NCI-H510A treated with DMSO at 0.1 percent for 48 hours (cell line): Measurements from ENCODE around the gene PARP1.
"Not testable (repeated sequence)": the region's sequence is repeated elsewhere in the genome, so short reads cannot be mapped to it uniquely, and the experiment has no call there.

Experiments
- DNase-seq: peaks from one replicate; lab custom pipeline; 2025; lab: John Stamatoyannopoulos, UW

The PARP1 gene

DNA sequence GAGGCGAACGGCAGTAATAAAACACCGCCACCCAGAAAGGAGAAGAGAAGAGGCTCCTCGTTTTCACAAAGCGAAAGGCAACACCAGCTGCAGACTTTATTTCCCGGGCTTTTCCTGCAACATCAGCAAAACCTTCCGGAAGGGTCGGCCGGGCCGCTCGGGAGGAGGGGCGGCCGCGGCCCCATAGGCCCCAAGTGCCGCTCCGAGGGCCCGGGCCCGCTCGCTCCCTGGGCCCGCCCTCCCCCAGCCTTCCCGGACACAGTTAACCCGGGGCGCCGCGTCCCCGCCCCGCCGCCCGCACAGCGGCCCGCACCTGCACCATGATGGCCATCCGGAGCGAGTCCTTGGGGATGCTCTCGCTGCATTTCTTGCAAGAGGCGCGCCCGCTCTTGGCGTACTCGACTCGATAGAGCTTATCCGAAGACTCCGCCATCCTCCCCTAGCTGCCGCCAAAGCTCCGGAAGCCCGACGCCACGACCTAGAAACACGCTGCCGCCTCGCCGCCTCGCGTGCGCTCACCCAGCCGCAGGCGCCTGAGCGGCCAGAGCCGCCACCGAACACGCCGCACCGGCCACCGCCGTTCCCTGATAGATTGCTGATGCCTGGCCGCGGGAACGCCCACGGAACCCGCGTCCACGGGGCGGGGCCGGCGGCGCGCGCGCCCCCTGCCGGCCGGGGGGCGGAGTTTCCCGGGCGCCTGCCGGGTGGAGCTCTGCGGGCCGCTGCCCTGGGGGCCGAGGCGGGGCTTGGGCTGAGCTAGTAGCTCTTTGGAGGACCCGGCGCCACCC, at the start of gene PARP1:
PARP1 (minus strand) TSS at position 597 of the 788 bp plus-strand sequence; CDS start at position 433, 164 bp downstream.
- DNase-seq, result peak; percentile 81

DNA sequence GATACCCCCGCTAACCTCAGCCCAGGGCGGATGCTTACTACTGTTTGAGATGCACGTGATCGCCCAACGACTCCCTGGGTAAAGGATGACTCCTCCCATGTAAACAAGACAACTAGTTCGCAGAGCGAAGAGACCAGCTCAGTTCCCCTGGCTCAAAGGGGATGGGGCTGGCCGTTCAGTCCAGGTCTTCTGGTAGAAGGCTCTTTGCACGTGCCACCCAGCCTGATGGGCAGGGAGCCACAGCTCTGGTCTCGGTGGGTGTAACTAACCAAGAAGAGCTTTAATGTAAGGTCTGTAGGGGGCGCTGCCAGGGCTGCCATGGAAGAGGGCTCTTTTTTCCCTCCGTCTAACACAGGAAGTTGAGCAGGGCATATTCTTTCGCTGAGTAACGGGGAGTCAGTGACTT, 49.4 kb upstream of the PARP1 start:
- DNase-seq, result no peak

DNA sequence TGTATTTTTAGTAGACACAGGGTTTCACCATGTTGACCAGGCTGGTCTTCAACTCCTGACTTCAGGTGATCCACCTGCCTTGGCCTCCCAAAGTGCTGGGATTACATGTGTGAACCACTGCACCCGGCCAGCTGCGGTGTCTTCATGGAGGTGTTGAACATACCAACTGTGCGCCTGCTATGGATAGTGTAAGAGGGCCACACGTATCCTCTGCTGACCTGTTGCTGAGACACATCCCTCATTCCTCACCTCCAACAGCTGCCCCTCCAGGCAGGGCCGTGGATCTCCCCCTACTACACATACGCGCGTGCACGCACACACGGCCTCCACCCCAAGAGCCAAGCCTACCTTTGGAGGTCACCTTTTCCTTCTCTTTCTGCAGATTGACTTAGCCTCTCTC, 48.0 kb upstream of the PARP1 start:
- DNase-seq, result no peak

GRCh38 chr1:226454349-226454748, 46.5 kb upstream of the PARP1 start:
- no peak for DNase-seq

DNA sequence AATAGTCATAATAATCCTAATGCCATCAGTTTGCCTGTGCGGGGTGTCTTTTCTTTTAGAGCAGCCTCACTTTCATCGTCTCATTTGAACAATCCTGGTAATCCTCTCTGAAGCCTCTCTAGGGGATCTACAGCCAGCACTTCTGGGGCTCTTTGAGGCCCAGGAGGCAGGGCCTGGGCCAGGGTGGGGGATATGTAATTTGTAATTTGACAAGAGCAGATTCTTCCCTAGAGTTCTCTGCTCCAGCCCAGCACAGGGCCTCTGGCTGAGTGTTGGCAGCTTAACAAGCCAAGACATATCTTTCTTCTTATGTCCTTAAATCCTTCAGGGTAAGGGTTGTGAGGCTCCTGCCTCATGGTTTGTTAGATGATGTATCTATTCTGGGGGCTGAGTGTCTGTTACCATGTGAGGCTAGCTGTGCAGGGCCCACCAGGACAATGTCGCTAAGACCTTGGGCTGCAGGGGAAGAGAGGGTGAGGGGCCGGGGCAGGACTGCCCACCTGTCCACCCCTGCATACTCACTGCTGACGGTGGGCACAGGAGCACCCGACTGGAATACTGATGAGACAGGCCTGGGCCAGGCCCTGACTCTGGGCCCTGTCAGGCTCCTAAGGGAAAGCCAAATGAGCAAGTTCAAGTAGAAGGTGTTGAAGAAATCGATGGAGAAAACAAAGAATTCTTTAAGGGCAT, 45.3 kb upstream of the PARP1 start:
- DNase-seq, result no peak

DNA sequence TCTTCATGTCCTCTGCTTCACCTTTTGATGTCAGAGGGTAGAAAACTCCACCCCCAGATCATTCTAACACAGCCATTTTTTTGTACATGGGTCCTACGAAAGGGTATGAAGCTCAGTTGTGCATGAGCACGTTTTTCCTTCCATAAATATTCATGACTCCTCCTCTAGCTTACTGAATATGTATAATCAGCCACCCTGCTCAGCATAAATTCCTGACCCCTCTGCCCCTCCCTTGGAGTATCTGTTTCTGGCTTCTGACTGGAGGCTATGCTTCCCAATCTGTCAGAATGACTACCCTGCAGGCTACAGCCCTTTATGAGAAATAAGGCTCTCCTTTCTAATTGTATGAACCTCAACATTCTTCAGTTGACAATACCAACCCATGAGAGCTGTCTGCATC, 42.8 kb upstream of the PARP1 start:
- DNase-seq, result no peak

DNA sequence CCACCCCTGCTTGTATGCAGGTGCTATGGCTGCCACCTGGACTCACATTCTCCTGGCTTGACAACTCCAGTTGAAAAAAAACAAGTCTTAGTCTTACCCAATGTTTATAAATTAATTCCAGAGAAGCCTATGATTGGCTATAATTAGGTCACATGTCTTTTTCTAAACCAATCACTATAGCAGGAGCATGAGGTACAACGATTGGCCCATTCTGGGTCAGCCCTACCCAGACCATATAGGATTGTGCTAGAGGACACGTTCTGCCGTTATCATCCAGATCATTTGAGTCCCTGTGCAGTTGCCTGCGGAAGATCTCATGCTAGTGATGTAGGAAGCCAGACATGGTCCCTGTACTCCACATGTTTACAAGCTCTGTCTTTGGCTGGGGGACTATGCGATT, 41.9 kb upstream of the PARP1 start:
- DNase-seq, result no peak

GRCh38 chr1:226447932-226448665, 40.2 kb upstream of the PARP1 start:
- no peak for DNase-seq

DNA sequence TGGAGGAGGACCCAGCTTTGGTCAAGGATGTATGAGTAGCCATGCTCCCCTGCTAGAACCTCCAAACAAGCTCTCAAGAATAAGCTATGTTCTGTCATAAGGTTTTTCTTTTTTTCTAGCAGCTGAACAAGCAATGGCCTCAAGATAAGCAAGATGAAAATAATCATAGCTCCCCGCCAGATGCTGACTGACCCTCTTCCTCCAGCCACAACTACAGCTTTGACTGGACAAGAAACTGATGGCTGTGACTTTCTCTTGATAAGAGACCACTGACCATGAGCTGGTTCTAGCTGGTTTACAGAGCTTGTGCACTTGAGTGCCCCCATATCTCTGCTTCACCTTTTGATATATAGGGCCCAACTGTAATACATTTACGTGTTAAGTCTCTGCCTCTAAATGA, 38.2 kb upstream of the PARP1 start:
- no peak for DNase-seq

DNA sequence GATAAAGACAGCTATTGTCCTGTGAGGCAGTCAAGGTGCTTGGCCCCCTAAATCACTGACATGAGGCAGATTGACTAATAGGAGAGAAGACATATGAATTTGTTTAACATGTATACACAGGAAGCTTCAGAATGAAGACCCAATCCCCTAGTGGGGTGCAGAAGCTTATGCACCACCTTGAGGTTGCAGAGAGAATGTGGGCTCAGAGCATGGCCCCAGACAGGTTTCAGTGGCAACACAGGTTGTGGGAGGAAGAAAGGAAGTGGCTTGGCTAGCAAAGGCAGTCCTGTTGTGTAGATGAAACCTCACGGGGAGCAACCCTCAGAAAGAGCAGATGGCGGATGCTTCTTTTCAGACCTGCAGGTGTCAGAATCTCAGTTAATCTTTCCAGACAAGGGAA, 37.0 kb upstream of the PARP1 start:
- no peak for DNase-seq

- DNase-seq, result no peak
Observed at GRCh38 chr1:226443439-226443838, 35.5 kb upstream of the PARP1 start.

GRCh38 chr1:226443033-226443432, 35.1 kb upstream of the PARP1 start:
- DNase-seq, result no peak

GRCh38 chr1:226441629-226442028, 33.7 kb upstream of the PARP1 start:
- DNase-seq, result no peak

GRCh38 chr1:226440512-226440911, 32.6 kb upstream of the PARP1 start:
- no peak for DNase-seq

- peak; percentile 21 for DNase-seq
Observed at GRCh38 chr1:226438007-226438406, 30.1 kb upstream of the PARP1 start.

GRCh38 chr1:226436855-226437491, 29.1 kb upstream of the PARP1 start:
- DNase-seq, result peak; percentile 80

DNA sequence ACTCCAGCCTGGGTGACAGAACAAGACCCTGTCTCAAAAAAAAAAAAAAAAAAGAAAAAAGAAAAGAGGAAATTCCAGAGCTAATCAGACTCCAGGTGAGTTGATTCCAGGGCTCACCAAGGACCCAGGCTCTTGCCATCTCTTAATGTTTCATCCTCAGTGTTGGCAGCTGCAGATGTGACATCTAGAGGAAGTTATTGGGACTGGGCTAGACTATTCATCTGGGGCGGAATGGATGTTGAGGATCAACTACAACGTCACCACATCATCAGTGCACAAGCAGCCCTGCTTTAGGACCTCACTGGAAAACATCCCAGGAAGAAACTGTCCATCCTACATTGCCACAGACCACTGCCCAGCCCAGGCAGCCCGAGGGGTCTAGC, 28.6 kb upstream of the PARP1 start:
- DNase-seq, result peak; percentile 41

DNA sequence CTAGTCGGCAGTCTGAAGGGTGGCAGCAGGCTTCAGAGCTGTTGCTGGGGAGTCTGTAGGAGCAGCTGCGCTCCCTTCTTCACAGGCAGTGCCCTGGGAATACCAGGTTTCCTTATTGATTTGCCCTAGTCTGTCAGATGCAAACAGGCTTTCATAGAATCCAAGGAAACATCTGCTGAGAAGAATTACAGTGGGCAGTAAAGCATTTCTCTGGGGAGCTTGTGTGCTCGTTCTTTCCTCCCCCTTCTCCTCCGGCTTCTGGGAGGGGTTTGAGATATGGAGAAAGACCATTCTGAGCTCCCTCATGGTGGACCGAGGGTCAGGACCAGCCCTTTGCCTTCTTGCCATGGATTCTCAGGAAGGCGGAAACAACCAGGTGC, 25.4 kb upstream of the PARP1 start:
- DNase-seq, result no peak

DNA sequence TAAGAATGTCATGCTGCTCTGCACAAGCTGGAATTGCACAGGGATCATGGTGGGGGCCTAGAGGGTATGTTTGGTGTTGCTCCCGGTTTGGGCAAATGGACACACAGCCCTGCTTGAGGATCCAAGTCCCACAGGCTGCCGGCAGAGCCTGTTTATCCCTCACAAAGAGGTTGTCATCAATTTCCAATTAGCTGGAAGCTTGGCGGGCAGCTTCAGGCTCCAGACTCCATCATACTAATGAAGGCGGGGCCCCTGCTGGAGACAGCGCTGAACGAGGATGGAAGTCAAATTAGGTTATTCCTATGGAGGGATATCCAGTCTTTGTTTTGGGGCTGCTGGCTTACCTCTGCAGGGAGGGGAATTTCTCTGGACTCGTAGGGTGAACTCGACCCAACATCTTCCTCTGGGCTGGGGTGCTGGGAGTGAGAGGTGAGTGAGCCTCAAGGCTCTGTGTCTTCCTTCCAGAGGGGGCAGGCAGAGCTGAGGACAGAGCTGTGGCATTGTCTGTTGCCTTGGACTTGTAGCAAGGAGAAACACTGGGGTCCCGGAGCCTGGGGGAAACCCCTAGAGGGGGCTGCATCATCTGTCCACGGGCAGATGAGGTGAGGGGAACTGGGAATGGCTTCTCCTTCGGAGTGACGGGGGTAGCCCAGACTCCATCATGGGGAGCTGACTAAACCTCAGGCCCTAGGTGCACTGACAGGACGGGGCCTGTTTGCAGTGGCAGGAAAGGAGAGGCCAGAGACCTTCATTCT, 24.9 kb upstream of the PARP1 start:
- DNase-seq, result no peak

- not testable (repeated sequence) for DNase-seq
Observed at GRCh38 chr1:226431898-226432297, 24.0 kb upstream of the PARP1 start.

DNA sequence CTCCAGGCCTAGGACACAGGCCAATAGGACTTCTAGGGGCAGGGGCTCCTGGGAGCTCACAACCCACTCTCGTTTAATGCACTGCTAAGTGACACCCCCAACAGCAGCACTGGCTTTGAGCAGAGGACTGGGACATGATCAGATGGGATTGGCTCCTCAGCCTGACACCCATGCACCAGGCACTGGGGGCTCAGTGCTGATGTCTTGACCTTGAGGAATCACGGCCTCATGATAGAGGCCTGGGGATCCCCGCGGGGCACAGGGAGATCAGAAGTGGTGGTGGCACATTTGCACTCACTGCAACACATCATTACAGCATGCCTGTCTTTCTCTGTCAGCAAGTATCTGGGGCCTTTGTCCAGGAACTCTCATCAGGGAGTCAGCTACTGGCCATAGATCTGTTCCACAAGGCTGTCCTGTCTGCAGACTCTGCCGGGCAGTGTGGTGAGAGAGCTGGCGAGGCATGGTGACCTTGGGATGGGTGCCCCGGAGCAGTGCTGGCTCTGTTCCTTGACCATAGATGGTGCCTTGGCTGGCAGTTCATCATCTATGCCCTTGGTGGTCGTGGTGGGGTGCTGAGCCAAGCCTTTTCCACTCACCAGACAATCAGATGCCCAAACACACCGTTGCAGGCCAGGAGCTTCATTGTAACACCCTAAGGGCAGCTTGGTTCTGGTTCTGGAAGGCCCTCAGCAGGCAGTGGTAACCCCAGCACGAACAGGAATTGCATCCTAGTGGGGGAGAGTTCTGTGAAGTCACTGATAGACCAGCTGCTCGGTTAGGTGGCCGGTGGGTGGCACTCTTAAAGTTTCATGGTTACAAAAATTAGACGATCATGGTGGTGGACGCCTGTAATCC, 22.2 kb upstream of the PARP1 start:
- DNase-seq, result no peak
